ENCODE measurements around the gene GNB1L.

The GNB1L gene

DNA sequence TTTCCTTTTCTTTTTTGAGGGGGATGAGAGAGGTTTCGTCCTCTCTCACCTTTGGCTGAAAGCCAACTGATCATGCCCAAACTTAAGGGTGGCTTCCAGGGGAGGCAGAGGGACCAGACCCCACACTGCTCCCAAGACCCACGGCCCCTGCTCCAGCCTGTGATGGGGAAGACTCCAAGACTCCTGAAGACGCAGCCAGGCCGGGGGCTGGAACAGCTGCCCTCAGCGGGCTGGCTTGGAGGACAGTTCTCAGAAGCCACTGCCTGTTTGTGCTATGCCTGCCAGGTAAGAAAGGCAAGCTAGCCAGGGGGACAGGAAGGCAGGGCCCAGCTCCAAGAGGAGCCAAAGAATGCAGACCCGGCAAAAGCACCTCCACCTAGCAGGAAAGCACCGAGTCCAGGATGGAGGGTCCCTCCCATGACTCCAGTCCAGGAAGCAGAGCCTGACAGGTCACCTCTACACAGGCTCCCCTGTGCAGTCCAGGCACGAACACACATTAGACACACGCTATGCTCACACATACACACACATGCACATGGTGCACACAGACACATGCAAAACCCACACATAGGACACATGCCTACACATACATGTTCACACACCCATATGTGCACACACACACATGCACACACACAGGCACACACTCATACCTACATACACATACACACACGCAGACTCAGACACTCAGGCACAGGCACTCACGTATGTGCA is 31.3 kb downstream of the GNB1L start:
- DNase-seq (ENCODE audit: low read depth): no peak

DNA sequence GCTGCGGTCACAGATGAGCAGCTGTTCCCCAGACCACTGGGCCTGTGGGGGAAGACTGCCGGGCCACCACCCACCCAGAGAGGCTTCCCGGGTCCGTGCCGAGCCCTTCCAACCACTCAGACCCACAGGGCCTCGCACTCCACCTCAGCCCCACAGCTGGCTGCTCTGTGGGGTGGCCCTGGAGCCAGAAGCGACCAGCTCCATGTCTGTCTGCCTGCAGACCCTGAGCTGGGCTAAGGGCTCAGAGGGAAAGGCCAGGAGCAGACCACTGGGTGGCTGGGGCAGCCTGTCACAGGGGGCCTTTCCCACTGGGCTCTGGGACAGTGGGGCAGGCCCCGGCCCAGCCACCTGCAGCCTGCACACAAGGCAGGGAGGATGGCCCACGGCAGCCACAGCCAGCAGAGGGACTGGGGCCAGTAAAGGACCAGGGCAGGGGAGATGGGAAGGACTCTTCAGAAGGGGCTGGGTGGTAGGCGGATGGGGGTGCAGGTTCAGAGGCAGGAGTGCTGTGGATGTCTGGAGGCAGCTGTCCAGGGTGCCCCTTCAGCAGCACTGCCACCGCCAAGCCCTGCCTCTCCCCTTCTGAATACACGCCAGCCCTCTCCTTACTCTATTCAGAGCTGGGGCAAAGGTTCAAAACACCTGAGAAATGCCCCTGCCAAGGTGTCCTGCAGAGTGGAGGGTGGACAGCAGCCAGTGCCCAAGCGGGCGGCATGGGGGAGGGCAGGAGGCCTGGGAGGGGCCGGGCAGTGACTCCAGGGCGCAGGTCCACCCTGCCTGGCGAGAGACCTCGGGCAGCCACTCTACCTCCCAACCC is 32.2 kb downstream of the GNB1L start:
- no peak for DNase-seq (ENCODE audit: low read depth)

GRCh38 chr22:19821523-19822300 is 33.0 kb downstream of the GNB1L start:
- no peak for DNase-seq (ENCODE audit: low read depth)

GRCh38 chr22:19820880-19821522 is 33.7 kb downstream of the GNB1L start:
- no peak for DNase-seq (ENCODE audit: low read depth)

DNA sequence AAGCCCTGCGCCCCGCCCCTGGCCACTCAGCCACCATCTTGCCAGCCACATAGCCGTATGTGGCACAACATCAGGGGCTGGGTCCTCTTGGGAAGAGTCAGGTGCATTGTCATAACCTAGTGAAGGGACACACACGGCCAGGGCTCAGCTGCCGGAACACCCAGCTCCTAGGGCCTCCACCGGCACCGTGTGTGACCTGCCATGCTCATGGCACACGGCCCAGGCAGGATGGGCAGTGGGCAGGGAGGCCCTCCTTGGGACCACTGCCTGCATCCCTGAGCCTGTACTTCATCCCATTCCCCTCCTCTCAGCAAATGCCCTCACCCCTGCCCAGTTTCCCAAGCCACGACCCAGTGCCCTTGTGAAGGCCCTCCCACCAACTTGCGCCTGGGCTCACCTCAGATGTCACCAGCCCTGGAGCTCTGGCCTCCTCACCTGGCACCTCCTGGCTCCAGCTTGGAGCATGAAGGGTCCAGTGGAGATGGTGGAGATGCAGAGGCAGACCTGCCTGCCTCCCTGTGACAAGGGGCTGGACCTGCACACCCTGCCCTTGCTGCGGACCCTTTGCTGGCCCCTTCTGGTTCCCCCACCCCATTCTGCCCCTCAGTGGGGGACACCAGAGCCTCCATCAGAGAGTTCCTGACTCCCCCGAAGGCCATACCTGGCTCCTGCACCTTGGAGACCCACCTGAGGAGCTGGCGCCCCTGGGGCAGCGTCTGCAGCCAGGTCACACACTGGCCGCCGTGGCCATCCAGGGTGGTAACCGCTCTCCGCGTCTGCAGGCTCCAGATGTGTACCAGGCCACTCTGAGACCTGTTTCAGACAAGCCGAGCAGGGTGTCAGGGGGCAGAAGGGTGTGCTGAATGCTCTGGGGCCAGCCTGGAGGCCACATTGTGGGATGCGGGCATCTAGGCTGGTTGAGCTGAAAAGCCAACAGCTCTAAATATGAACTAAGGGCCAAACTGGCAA is 34.5 kb downstream of the GNB1L start:
- DNase-seq (ENCODE audit: low read depth): no peak

DNA sequence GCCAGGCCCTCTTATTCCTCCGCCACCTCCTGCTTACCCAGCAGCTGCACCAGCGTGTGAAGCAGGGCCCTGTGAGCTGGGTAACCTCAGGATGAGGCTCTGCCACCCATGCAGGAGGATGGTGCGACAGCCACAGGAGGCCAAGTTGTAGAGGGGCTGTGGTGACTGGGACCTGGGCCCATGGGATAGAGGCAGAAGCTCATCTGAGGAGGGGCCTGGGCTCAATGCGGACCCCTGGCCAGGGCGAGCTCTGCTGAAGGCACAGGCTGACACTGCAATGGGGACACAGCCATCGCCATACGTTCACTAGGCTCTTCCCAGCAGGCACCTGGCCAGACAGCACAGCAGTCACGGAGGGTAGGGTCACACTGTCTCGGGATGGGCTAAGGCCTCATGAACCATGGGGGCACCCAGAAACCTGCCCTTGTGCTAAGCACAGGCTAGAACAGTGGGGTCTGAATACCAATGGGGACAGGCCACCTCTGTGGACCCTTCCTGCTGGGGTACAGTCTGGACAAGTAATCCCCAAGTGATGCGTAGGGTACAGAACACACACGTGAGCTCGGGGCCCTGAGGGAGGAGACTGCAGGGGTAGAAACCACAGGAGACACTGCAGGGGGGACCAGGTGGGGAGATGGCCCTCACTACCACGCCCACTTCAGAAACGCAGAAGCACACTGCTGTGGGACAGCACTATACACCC is 35.3 kb downstream of the GNB1L start:
- DNase-seq (ENCODE audit: low read depth): no peak

- DNase-seq (ENCODE audit: low read depth): no peak
Measured at GRCh38 chr22:19818324-19819207, 36.1 kb downstream of the GNB1L start.

- no peak for DNase-seq (ENCODE audit: low read depth)
Measured at GRCh38 chr22:19816372-19817119, 38.1 kb downstream of the GNB1L start.

DNA sequence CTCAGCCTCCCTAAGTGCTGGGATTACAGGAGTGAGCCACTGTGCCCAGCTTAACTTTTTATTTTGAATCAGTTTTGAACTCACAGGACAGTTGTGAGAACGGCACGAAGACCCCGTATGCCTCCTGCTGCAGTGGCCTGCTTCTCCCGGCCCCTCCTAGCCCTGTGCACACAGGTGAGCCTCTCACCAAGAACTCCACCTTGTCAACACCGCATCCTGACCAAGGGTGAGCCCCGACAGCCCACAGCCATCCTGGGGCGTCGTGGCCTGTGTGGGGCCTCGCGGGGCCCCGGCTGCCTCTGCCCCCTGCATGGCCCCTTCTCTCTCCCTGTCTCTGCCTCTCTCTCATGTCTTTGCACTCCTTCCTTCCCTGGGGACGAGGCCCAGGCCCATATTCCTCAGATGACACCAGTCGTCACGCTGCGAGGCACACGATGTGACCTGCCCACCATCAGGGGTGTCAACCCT is 38.8 kb downstream of the GNB1L start:
- DNase-seq (ENCODE audit: low read depth): no peak

- no peak for DNase-seq (ENCODE audit: low read depth)
Measured at GRCh38 chr22:19815093-19815822, 39.4 kb downstream of the GNB1L start.

GRCh38 chr22:19814428-19814827 is 40.2 kb downstream of the GNB1L start:
- DNase-seq (ENCODE audit: low read depth): no peak

DNA sequence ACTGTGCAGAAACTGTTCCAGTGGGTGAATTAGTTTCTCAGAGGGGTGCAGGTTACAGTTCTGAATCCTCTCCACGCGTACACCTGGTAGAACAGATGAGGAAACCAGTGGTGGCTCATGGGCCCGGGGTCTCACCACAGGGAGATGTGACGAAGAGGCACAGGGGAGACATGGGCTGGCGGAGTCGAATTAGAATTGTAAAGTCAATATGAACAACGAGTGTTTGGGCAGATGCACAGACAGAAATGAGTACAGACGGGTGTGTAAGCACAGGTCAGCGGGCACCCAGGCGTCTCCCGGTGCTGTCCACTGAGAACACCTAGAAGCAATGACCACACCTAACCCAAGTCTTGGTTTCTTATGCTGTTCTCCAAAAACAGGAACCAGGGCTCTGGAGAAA is 41.8 kb downstream of the GNB1L start:
- DNase-seq (ENCODE audit: low read depth): no peak

DNA sequence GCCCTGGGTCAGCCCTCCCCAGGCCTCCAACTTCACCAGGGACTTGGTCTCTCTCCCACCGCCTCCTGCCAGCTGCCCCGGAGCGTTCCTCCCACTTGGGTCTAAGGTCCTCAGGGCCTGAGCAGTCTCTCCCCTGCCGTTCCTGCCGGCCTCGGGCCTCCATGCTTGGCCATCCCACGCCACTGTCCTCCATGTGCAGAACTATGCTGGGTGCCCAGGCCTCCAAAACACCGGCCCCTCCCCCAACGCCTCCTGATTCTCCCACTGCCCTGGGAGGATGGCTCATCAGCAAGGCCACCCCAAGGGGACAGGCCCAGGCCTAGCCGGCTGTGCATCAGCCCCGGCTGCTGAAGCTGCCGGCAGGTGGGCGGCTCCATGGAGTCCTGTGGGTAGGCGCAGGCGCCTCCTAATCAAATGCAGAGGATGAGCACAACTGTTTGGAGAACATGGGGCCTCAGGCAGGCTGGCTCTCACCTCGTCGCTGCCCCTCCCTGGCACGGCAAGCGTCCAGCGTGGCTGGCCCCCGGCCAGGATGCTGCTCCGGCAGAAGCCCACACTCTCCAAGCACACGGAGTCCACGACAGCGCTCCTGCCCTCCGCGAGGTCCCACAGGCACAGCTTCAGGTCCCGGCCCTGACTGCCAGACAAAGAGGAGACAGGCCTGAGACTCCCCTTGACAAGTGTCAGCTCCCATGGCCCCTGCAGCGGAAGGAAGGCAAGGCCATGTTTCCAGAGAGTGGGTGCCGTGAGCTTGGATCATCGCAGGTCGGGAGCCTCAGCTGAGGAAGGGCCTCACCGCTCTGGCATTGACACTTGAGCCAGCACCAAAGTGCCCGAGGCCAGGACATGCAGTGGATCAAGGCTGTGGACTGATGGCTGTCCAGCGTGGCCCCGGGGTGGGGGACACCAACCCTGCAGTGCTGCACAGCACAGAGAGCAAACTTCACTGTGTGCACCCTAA is 42.6 kb downstream of the GNB1L start:
- DNase-seq (ENCODE audit: low read depth): no peak

- no peak for DNase-seq (ENCODE audit: low read depth)
Measured at GRCh38 chr22:19811211-19811621, 43.5 kb downstream of the GNB1L start.

DNA sequence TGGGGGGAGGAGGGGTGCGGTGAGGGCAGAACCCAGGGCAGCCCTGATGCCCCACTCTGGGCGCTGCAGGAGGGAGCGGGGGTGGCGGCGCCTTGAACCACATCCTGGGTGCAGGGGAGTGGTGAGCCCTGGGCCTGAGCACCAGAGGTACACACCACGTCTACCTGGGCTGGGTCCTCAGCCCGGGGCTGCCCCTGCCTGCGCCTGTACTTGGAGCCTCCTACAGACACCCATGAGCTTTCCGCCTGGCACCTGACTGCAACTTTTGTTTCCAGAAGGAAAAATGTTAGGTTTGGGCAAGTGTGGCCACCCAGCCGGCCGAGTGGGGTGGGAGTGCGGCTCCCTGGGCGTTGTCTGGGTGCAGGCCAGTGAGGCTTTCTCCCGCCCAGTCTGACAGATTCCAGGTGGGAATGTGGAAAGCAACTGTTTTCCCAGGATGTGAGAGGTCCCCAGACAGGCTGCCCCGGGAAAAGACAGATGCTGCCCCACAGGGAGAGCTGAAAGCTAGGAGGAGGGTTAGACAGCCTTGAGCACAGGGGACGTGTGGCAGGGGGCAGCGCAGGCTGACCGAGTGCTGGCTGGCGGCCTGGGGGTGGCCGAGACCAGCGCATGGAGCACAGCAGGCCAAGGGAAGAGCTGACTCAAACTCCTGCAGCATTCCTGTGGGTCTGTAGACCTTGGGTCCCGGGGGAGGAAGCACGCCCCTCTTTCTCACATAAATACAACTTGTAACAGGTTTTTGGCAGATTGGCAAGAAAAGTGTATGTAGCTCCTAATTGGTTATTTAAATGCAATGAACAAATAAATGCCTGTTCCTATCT is 44.1 kb downstream of the GNB1L start:
- DNase-seq (ENCODE audit: low read depth): no peak

- no peak for DNase-seq (ENCODE audit: low read depth)
Measured at GRCh38 chr22:19809741-19810140, 44.9 kb downstream of the GNB1L start.

All from stimulated activated CD8-positive, alpha-beta memory T cell treated with anti-CD3 and anti-CD28 coated beads, Interleukin-12 subunit alpha, Interleukin-12 subunit beta, amount 100 ng/mL, for 1 hour (primary cell).